CD4-positive, alpha-beta T cell treated with Interferon alpha-2 for 1 hour (primary cell): Measurements from ENCODE around the gene PLPPR3.

Experiments used
- DNase-seq, 2 donors: peaks; one replicate each; pipeline ENCODE4 v3.0.0-alpha.2; 2020 to 2022

PLPPR3 gene

GRCh38 chr19:795691-796581 is 25.8 kb downstream of the PLPPR3 start:
- DNase-seq: no peak

GRCh38 chr19:795073-795611 is 26.6 kb downstream of the PLPPR3 start:
- DNase-seq: no peak

GRCh38 chr19:793806-794205 is 27.9 kb downstream of the PLPPR3 start:
- no peak for DNase-seq

GRCh38 chr19:792306-792885 is 29.4 kb downstream of the PLPPR3 start:
- no peak for DNase-seq

GRCh38 chr19:791567-792305 is 30.0 kb downstream of the PLPPR3 start:
- no peak for DNase-seq

- no peak for DNase-seq
Measured at GRCh38 chr19:791007-791566, 30.7 kb downstream of the PLPPR3 start.

GRCh38 chr19:789701-790060 is 32.1 kb downstream of the PLPPR3 start:
- DNase-seq: no peak

GRCh38 chr19:788983-789700 is 32.6 kb downstream of the PLPPR3 start:
- DNase-seq: no peak

GRCh38 chr19:788686-788982 is 33.1 kb downstream of the PLPPR3 start:
- no peak for DNase-seq

GRCh38 chr19:787536-787935 is 34.2 kb downstream of the PLPPR3 start:
- DNase-seq: no peak

- DNase-seq: no peak
Measured at GRCh38 chr19:784541-784940, 37.2 kb downstream of the PLPPR3 start.

- no peak for DNase-seq
Measured at GRCh38 chr19:782878-783668, 38.7 kb downstream of the PLPPR3 start.

- no peak for DNase-seq
Measured at GRCh38 chr19:782185-782877, 39.4 kb downstream of the PLPPR3 start.

GRCh38 chr19:781800-782184 is 40.0 kb downstream of the PLPPR3 start:
- DNase-seq: no peak

GRCh38 chr19:780935-781334 is 40.8 kb downstream of the PLPPR3 start:
- no peak for DNase-seq

- no peak for DNase-seq
Measured at GRCh38 chr19:778910-779653, 42.7 kb downstream of the PLPPR3 start.

- DNase-seq: no peak
Measured at GRCh38 chr19:776549-776948, 45.2 kb downstream of the PLPPR3 start.

- no peak for DNase-seq
Measured at GRCh38 chr19:772730-773436, 48.9 kb downstream of the PLPPR3 start.

GRCh38 chr19:772063-772462 is 49.7 kb downstream of the PLPPR3 start:
- DNase-seq: no peak

- peak; percentile 26 to 33 for DNase-seq
Measured at GRCh38 chr19:771332-771785, 50.4 kb downstream of the PLPPR3 start.
